Esophagus muscularis mucosa (tissue), 3 donors: ENCODE data around the gene PPM1G.
"Not testable (repeated sequence)": the region's sequence is repeated elsewhere in the genome, so short reads cannot be mapped to it uniquely, and the experiment has no call there.

ENCODE experiments used
- CTCF ChIP-seq, 3 experiments: fragments of 200-600 bp in 2 of 3; fragments of 450-650 bp in 1 of 3; sonication (generic) in 2 of 3; IDR thresholded peaks; one replicate each; pipeline ENCODE4 v1.5.1; 2017 to 2019; ENCODE audit warnings: antibody characterized with exemption in 3 of 3, mild to moderate bottlenecking in 2 of 3, moderate library complexity in 1 of 3
- POLR2A ChIP-seq: fragments of 450-650 bp; IDR thresholded peaks from one replicate; pipeline ENCODE4 v1.6.1; 2017; ENCODE audit warnings: antibody characterized with exemption, moderate library complexity, mild to moderate bottlenecking, low read depth
- POLR2AphosphoS5 ChIP-seq, 2 donors: sonication (generic); formaldehyde crosslinking; IDR thresholded peaks; one replicate each; pipeline ENCODE4 v1.6.1; 2017; ENCODE audit warnings: antibody characterized with exemption in 2 of 2

- not testable (repeated sequence) for TF ChIP-seq POLR2AphosphoS5 (IDR thresholded peaks at IDR 0.05); CTCF (IDR thresholded peaks at IDR 0.05); POLR2A
Measured at GRCh38 chr2:27425039-27425438, 15.6 kb upstream of the PPM1G start.
